GM13977 (cell line): ENCODE measurements around the gene WWOX.

ENCODE experiments used
- DNase-seq: peaks from one replicate; pipeline ENCODE4 v3.0.0; 2012; ENCODE audit warnings: low spot score
- in situ Hi-C: fragments of 300-500 bp; cut with MboI; formaldehyde crosslinking; loops from one replicate; pipeline ENCODE4 v1.12.0; 2022; ENCODE audit warnings: low sequenced_read_pairs, low pct_unique_long_range_greater_than_20kb, mixed read lengths, inconsistent platforms; ENCODE audit not compliant: unreplicated experiment
- TF ChIP-seq, protein P1 (sequence below): IDR thresholded peaks from 2 replicates; pipeline ENCODE4 v1.5.1; 2012; ENCODE audit warnings: mild to moderate bottlenecking, control low read depth; ENCODE audit not compliant: insufficient read depth; ENCODE audit errors: extremely low read depth, missing control alignments

Gene WWOX

DNA sequence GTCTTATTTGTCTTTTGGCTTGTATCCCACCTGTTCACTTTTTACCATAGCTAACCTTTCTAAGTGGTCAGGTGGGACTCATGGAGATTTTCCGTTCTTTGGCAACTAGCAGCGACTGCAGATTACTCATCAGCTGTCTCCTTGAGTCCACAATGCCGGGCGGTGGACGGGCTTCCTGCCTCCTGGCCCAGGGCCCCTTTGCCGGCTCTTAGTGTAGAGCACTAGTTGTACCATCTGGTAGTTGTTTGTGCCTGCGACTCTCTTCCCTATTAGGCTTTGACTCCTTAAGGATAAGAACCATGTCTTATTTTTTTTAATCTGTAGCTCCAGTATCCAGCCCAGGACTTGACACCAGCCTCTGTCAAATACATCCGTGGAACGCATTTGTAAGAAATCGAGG is 399.9 kb downstream of the WWOX start:
- no peak for DNase-seq
- TF ChIP-seq, protein P1, sequence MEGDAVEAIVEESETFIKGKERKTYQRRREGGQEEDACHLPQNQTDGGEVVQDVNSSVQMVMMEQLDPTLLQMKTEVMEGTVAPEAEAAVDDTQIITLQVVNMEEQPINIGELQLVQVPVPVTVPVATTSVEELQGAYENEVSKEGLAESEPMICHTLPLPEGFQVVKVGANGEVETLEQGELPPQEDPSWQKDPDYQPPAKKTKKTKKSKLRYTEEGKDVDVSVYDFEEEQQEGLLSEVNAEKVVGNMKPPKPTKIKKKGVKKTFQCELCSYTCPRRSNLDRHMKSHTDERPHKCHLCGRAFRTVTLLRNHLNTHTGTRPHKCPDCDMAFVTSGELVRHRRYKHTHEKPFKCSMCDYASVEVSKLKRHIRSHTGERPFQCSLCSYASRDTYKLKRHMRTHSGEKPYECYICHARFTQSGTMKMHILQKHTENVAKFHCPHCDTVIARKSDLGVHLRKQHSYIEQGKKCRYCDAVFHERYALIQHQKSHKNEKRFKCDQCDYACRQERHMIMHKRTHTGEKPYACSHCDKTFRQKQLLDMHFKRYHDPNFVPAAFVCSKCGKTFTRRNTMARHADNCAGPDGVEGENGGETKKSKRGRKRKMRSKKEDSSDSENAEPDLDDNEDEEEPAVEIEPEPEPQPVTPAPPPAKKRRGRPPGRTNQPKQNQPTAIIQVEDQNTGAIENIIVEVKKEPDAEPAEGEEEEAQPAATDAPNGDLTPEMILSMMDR, result no peak
- in situ Hi-C loops, result no loop called here

DNA sequence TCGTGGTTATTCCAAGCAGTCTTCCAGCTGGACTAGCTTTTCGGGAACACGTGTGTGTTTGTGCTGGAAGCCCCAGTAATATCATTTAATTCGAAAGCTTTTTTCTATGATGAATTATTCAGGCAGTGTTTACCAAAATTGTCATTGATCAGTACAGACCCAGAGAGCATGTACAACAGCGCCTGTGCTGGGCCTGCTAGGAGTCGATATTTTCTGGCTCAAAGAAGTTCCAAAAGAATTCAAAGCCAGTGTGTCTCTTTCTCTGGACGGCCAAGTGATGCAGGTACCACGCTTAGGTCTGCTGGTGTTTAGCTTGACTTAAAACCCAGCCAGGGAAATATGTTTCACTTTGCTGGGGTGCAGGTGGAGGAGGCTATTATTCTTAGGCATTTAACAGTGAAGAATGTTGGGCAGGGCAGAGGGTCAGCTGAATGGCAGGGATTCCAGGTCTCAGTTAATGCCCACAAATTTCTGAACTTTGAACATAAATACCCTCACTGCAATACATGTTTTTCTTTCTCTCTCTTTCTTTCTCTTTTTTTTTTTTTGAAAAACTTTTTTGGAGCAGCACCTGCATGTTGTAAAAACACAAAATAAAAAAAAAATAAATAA is 401.3 kb downstream of the WWOX start:
- TF ChIP-seq, protein P1, result no peak
- in situ Hi-C loops, result loop anchor here (25.0 kb wide), 1 partner anchor 1112 kb away; the partner anchor contains the start of gene MAF
- no peak for DNase-seq

DNA sequence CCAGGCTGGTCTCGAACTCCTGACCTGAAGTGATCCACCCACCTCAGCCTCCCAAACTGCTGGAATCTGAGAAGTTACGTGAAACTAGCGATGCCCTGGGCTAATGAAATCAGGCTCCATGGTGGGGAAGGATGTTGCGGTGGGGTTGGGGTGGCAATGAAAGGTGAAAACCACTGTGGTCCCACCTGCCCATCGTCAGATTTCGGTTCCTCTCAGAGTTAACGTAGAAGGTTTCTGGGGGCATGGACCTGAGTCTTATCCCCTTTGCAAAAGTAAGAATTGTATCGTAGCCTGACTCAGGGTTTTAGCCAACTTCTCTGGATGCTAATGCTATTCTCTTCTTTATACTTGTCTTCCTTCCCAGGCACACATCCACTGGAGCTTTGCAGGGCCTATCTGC is 402.3 kb downstream of the WWOX start:
- in situ Hi-C loops, result loop anchor here (25.0 kb wide), 1 partner anchor 1111 kb away; the partner anchor contains the start of gene MAF
- no peak for DNase-seq
- TF ChIP-seq, protein P1, result no peak

DNA sequence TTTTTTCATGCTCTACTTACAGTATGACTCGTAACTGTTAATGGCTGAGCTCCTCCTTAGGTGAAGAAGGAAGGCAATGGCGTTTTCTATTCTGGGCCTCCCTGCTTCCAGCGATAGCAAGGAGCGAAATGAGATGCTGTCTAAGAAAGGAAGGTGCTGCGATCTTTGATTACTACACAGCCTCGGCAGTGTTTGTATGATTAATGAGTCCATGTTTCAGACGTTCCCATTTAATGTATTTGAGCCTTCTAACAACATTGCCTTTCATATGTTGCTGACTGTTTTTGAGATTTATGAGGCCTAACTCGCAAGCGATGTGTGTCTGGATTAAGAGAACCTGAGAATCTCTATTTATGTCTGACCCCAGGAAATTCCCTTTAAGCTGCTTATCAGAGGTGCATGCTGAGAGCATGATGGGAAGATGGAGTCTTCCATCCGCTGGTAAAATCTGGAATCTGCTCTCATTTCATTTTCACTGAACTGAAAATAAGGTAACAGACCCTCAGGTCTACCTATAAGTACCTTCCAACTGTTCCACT is 403.4 kb downstream of the WWOX start:
- DNase-seq, result no peak
- TF ChIP-seq, protein P1, result no peak
- in situ Hi-C loops, result loop anchor here (25.0 kb wide), 1 partner anchor 1109 kb away; the partner anchor contains the start of gene MAF

DNA sequence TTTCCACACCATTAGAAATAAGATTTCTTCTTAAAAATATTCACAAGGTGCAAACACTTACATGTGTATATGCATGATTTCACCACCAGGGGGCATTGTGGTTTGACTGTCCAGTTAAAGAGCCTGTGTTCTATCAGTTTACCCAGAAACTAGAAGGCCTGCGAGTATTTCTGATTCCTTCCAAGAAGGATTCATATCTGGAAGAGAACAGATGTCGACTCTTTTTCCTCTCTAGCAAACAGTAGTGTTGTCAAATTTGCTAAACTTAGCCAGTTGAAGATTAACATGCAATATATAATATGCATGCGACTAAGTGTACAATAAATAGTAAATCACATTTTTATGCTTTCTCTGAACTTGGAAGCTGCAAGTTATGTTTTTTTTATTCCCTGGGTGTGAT is 404.1 kb downstream of the WWOX start:
- in situ Hi-C loops, result loop anchor here (25.0 kb wide), 1 partner anchor 1109 kb away; the partner anchor contains the start of gene MAF
- DNase-seq, result peak; percentile 38
- TF ChIP-seq, protein P1, result peak; percentile 58

DNA sequence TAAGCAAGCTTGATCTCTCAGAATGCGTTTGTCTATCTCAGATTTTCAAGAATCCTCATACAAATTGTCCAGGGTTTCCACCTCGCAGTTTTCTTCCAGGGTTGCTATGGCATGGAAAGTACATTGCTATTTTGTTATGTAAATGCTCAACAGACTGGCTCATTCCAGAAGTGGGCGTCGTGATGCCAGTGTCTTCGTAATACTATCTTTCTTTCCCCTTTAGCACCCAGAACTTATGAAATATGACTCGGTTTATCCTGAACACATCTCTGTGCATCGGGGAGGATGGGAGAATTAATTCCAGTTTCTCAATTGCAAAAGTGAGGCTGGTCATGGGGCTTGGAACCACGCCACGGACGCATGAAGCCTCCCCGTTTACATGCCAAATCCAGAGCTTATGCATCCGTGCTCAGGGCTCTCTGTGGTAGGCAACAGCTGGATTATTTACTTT is 405.0 kb downstream of the WWOX start:
- in situ Hi-C loops, result loop anchor here (25.0 kb wide), 1 partner anchor 1108 kb away; the partner anchor contains the start of gene MAF
- no peak for DNase-seq
- TF ChIP-seq, protein P1, result no peak
